GM18861 (cell line): ENCODE data around the gene HOXB6.

Experiments used
- ATAC-seq: cut with Tn5 transposase; IDR thresholded peaks from one replicate; pipeline ENCODE4 v1.9.1; 2021; ENCODE audit not compliant: unreplicated experiment

Gene HOXB6

DNA sequence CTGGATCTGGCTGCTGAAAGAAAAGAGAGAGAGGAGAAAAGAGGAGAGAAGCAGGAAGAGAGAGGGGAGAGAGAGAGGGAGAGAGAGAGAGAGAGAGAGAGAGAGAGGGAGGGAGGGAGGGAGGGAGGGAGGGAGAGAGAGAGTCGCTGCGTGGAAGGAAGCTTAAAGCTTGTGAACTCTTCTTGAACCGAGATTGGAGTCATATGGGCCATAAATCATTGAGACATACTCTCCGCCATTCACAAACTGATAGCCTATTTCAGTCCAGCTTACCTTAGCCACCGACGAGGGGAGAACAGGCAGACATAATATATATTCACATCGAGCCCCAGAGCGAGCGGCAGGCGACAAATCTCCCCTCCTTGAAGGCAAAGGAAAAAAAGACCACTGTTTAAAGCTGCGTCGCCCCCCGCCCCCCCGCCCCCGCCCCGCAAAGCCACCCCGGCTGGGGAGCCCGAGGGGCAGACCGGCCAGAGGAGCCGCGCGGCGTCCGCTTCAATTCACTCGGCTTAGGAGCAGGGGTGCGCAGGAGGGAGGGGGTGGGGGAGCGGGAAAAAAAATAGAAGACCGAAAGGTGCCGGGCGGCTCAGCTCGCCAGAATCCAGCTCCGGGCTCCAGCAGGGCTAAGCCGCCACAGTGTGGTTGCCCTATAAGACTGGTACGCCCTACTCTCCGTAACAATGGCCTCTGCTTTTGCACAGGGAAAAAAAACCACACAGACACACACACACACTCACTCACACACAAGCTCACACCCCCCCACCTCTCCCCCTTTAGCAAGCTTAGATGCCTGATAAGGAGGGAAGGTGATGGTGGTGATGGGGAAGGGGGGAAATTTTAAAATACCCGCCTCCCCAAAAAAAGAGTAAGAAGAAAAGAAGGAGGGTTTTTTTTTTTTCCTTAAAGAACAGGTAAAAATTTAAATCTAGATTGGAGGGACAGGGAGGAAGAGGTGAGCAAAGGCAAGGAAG, 49.2 kb downstream of the HOXB6 start:
- ATAC-seq, result no peak

DNA sequence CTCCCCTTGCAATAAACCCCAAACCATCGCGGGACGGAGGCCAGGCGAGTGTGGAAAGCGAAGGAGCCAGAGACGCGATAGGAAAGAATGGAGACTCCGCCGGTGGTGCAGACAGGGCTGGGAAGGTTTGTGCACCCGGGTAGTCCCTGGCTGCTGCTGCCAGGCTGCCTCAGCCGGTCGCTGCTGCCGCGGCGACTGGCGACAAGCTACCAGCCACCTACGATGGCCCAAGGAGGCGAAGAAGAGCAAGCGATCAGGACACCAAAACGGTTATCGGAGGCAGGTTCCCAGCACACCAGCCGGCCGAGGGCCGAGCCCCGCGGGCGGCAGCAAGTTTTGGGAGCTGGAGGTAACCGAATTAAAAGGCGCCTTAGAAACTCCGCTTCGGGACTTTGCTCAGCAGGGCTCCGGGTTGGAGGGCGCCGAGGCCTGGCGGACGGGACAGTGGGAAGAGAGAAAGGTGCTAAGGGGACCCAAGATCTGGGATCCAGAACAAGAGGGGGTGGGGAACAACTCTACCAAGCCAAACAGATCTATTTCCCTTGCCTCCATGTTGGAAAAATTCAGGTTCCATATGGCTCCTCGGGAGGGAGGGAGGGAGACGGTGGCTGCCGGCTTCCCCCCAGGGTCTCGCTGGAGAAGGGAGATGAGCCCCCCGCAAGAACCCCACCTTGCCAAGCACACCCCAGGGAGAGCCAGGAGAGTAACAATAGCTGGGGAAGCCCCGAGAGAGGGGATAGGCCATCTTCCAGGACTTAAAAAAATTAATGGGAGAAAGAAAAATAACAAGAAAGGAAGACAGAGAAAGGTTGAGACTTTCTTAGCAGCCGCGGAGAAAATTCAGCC, 50.2 kb downstream of the HOXB6 start:
- ATAC-seq, result no peak

DNA sequence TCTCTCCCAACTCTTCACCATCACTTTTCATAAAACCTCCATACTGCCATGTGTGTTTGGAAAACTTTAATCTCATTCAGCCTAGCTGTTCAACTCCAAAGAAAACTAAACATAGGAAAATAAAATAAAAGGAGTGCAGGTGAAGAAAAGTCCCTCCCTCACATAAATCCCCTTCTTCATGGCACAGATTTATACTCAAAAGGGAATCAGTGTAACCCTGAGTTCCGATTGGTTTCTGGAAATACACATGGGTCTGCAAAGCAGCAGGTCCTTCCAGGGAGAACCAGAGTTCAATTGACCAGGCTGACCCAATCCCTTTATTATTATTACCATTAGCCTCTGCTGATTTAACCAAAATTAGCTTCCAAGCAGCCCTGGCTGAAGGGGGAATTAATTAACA, 51.0 kb downstream of the HOXB6 start:
- ATAC-seq, result no peak

DNA sequence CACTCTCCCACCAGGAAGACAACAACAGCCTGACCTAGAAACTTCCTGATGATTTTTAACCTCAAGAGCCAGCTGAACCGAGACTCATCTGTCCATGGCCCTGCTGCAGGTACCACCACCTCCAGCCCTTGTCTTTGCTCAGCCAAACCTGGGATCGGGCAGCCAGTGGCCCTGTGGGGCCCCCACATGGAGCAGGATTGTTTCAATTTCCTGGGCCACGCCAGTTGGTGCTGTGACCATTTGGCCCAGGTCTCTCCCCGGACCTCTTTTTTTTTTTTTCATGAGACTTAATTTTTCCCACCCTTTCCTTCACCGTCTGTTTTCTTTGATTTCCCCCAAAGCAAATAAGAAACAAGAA, 51.6 kb downstream of the HOXB6 start:
- ATAC-seq, result no peak

DNA sequence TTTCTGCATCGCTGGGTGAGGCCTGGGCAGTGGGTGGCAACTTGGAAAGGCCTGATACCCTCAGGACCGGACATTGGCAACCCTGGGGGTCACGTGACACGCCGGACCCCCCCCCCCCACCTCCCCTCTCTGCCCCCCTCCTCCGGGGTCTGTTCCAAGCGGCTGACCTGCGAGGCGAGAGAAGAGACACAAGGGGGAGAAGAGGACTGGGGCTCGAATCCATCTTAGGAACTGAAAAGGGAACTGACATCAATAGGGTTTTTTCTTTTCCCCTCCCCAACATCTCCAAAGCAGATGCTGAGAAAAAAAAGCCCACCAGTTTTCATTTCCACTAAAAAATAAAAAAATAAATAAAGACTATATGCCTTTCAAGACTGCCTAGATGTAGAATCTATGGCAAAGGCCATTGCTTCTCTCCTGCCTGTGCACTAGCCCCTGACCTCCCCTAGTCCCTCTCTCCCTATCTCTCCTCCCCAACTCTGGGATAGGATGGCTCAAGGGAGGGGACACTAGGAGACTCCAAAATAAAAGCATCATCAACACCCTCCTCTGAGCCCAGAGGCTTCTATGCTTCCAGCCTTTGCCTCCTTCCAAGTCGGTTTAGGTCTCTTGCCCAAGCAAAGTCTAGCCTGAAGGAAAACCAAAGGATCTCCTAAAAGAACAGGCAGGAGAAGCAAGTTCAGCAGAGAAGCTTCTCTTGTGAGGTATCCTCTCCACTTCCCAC, 52.2 kb downstream of the HOXB6 start:
- ATAC-seq, result no peak

DNA sequence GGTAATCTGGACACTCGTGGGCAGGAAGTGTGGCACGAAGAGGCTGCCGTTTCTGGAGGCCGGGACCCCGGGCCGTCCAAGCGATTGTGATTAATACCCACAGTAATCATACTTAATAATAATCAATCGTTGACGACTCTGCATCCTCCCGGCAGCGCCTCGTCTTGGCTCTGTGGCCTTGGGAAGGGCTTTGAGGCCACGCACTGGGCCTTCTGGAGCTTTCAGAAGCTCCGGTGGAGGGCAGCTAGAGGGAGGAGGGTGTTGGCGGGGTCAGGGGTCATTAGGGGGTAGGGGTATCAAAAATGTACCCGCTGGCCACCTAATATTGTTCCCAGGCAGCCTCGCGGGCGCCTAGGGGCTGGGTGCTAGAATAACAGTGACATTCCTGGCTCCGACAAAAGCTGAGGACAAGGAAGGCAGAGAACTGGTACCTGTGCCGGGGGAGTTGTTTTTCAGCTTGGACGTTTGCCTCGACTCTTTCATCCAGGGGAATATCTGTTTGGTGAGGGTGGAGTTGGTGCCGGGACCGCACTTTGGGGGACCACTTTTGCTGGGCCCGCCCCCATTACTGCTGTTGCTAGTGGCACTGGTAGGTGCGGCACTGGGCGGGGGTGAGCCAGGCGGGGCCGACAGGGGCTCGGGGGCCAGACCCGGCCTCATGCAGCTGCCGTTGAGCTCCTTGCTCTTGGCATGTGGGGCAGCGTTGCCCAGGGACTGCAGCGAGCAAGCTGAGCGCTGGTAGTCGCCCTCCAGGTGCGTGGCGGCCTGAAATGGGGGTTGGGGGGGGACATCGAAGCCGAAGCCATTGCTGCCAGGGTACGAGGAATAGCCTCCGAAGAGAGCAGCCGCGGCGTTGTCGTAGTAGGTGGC, 53.0 kb downstream of the HOXB6 start:
- no peak for ATAC-seq

DNA sequence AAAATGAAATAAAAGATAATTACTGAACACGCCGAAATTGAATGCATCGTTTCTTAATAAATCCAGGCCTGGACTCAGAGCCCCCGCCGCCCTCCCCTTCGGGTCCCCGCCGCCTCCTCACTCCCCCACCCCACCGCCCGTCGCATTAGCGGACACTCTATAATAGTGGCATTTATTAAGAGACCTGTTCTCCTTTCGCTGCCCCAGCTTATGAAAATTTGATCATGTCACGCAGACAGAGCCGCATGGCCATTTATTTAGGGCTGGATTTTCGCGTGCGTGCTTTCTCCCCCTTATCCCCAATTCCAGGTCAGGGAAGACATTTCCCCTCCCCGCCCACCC, 53.6 kb downstream of the HOXB6 start:
- ATAC-seq, result no peak

DNA sequence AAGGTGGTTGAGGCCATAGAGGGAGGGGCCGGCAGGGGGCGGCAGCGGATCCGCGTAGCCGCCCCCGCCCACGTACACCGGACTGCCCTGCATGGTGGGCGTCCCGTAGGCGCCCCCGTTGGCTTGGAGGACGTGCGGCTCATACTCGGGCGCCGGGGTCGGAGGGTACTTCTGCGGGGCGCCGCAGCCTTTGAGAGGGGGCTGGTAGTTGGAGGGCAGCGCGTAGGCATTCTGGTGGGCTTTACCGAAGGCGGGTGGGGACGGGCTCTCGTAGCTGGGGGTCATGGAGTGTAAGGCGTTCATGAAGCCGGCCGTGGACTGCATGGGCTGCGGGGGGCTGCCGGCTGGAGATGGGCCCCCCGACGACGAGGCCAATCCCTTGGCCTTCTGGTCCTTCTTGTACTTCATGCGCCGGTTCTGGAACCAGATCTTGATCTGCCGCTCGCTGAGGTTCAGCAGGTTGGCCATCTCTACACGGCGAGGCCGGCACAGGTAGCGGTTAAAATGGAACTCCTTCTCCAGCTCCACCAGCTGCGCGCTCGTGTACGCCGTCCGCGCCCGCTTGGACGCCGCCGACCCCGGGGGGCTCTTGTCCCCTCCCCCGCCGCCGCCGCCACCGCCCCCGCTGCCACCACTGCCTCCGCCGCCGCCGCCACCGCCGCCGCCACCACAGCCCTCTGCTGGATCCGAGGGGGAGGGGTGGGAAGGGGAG, 54.1 kb downstream of the HOXB6 start:
- no peak for ATAC-seq

DNA sequence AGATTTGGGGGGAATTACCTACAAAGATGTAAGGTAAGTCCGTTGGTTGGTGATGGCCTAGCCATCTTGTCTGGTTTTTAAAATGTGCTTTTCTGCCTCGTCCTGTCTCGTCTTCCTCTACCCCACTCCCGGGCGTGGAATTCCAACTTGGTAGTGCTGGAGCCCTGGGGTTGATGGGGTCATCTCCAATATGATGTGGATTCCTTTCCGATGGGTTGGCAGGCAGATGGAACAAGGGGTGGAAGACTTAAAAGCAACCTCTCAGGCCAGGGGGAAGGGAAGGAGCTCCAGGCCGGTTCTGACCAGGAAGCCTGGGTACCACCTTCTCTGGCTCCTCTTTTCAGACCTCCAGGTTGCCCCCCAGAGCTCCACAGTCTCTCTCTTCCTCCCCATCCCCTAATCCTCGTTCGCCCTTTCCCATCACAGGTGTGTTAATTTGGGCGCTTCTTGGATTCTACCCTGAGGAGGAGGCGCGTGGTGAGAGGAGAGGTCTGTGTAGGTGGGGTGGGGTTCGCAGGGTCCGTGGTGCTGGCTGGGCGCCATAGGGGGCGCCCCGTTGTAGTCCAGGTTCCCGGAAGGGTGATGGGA, 54.8 kb downstream of the HOXB6 start:
- ATAC-seq, result no peak

DNA sequence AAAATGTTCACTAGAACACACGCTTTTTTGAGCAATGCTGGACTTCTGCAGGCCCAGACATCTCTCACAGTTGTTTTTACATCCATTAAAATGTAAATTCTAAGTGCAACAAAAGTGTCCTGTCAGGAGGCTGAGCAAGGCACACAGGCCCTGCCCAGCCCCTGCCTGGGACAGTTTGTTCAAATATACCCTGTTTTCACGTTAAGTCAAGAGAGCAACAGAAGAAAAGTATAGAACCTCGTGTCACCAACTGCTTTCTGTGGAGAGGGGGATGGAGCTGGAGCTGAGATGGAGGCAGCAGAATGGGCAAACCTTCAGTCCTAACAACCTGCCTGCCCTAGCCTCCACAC, 55.5 kb downstream of the HOXB6 start:
- ATAC-seq, result no peak

DNA sequence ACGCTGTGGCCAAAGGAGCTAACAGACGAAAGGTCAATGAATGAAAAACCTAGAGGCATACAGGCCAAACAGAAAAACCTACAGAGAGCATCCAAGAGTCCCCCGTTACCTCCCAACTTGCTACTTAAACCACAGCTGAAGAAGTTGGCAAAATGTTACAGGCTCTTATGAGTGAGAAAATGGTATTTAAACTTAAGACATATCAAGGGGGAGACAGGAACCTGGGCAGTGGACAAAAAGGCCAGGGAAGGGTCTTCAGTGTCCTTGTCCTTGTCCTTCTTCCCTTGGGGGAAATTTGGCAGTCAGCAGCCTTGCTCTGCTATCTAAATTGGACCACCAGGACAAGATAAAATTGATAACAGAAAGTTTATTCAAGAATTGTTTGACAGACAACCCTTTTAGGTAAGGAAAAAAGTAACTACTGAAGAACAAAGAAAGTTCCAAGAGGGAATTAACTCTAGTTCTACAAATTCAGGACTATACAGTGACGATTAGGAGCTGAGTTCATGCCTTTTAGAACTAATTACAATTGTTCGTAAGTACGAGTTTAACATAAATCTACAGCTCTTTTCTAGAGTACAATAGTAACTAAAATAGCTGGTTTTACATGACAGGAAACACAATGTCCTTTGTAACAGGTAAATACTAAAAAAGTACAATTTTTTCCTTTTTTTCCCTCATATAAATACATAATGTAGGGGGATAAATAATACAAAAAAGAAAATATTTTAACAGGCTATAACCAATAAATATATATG, 56.1 kb downstream of the HOXB6 start:
- ATAC-seq, result no peak

DNA sequence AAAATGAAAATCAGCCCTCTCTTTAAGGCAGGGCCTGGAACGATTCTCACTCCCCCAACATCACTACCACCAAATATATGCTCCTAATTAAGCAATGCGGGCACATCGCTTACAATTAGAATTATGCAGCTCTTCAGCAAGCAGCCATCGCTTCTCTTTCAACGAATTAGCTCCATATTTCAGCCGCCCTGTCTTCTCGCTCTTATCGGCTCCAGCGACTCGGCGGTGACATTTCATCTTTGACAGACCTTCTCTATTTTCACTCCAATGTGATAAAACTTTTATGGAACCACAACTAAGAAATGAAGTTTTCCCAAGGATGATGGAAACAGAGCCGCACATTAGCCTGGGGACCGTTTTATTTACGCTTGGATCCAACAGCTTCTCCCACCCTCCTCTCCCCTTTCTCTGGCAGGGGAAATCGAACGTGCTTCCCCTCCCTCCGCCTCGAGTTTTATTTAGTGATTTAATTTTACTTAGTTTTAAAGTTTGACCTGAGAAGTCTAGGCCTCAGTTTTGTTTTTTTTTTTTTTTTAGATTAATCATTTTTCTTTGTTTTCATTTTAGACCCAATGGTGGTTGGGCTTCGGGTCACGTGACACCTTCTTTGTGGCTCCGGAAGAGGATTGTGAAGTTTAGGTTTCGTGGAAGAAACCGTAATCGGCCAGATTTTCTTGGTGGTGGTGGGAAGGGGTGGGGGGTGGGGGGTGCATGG, 56.8 kb downstream of the HOXB6 start:
- ATAC-seq, result no peak

DNA sequence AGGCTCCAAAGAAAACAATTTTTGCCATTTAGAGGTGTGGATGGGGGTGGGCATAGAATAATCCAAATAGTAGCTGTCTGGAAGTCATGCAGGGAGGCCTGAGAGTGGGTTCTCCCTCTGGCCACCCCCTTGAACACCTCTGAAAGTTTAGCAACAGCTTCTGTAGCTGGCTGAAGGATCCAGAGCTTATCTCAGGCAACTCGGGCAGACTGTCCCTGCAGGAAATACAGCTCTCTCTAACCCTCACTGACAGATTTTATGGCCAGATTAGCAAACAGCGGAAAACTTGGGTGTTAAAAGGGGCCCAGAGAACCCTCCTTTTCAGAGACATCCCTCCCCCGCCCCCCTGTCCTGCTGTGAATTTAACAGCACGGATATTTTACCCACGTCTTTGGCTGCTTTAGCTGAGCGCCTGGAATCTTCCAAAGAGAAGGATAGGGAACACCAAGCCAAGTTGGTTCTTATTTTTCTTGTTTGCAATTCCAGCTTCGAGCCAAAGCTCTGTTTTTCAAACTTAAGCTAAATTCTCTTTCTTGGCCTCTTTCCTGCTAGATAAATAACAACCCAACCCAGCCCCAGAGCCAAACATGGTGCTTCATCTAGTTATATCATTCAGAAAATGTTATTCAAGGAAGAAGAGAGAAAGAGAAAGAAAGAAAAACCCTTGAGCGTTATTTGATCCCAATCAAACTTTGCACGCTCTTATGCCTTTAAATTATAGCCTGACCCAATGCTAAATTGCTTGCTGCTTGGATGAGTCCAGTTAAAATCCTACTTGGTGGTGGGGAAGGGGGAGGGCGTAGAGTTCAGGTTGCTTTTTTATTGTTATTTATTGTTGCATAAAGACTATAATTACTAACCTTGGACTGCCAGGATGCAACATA, 57.6 kb downstream of the HOXB6 start:
- no peak for ATAC-seq

DNA sequence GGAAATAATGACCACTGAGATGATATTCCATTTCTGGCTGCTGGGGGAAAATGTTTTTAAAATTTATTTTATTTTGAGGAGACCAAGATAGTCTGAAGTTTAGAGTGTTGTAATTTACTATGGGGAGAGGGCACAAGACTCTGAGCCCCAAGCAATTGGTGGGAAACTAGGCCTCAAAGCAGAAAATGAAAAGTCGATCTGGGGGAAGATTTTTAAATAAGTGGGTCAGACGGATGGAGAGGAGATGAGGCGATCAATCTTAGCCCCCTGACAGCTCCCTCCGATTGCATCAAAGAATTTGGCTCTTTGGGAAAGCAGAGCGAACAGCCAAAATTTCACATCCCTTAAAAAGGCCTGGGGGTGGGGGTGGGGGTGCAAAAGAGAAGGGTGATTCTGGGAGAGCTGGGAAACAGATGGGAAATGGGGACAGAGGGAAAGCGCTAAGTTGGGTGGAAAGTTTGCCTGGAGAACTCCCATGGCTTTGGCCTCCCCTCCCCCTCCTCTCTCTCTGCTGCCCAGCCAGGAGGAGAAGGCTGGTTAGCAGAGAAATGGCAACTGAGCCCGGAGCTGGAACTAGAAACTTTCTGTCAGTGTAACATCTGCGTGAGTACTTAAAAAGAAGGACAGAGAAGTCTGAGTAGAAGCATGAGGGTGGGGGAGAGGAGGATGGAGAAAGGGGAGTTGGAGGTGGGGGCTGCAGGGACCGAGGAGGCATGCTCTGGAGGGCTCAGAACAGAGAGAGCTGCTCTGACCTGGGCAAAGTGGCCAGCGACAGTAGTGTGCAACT, 58.5 kb downstream of the HOXB6 start:
- no peak for ATAC-seq
